H1 (cell line): Measurements from ENCODE around the gene SCN8A. TPM values are rescaled to one million over a fixed set of nuclear protein-coding genes. Genes with fewer than 3 reads are reported as not detected.

Experiments
- CTCF ChIA-PET: fragments of 300-600 bp; sonication (Branson Sonifier 250); formaldehyde crosslinking; loops from one replicate; lab custom pipeline; 2021; ENCODE audit not compliant: partially characterized antibody; lab: Charles Lee
- POLR2A ChIA-PET: fragments of 300-600 bp; sonication (Branson Sonifier 250); formaldehyde crosslinking; loops from one replicate; lab custom pipeline; 2021; ENCODE audit warnings: inconsistent platforms; ENCODE audit not compliant: partially characterized antibody; lab: Charles Lee
- DNase-seq, 2 experiments: peaks; one replicate each; pipeline versions ENCODE4 v3.0.0 to v3.0.0-alpha.2; 2010 to 2022; ENCODE audit warnings: low spot score in 2 of 2, low read depth in 1 of 2, mixed read lengths in 1 of 2
- FAIRE-seq: peaks from 2 replicates; lab custom pipeline; 2011; peaks lifted over from hg19 to GRCh38; lab: Jason Lieb, UNC
- H2AFZ ChIP-seq: 2 replicates; pipeline ENCODE4 v1.8.1; 2012; ENCODE audit warnings: low read length, inconsistent platforms
- H2AK5ac ChIP-seq: 2 replicates; pipeline ENCODE4 v1.6.1; 2013; ENCODE audit warnings: low read depth, low read length
- H2BK120ac ChIP-seq: replicated peaks from 2 replicates; pipeline ENCODE3; 2013; ENCODE audit warnings: low read depth, low read length, inconsistent platforms
- H2BK12ac ChIP-seq: 2 replicates; pipeline ENCODE4 v1.6.1; 2013; ENCODE audit warnings: low read depth, low read length
- H2BK15ac ChIP-seq: 2 replicates; pipeline ENCODE4 v1.6.1; 2013; ENCODE audit warnings: low read length
- H2BK20ac ChIP-seq: 2 replicates; pipeline ENCODE4 v1.6.1; 2013; ENCODE audit warnings: low read length
- H2BK5ac ChIP-seq: 2 replicates; pipeline ENCODE4 v1.6.1; 2013; ENCODE audit warnings: low read depth, low read length
- H3K14ac ChIP-seq: 2 replicates; pipeline ENCODE4 v1.6.1; 2013; ENCODE audit warnings: inconsistent platforms; ENCODE audit not compliant: insufficient read length
- H3K18ac ChIP-seq: 2 replicates; pipeline ENCODE4 v1.6.1; 2013; ENCODE audit warnings: low read length; ENCODE audit errors: extremely low read depth
- H3K23ac ChIP-seq: 2 replicates; pipeline ENCODE4 v1.6.1; 2013; ENCODE audit warnings: inconsistent platforms; ENCODE audit not compliant: insufficient read length
- H3K23me2 ChIP-seq: 2 replicates; pipeline ENCODE4 v1.6.1; 2013; ENCODE audit warnings: low read depth, low read length
- H3K27ac ChIP-seq: 2 replicates; pipeline ENCODE4 v1.6.1; 2011; ENCODE audit warnings: low read depth, low read length, inconsistent platforms
- H3K27me3 ChIP-seq, 4 experiments: replicated peaks in 1 of 4; 1 replicate in 1 of 4; 2 replicates in 3 of 4; pipeline versions ENCODE4 v1.6.1 to v1.8.1; 2011 to 2013; ENCODE audit warnings: low read length in 3 of 4, mild to moderate bottlenecking in 3 of 4, inconsistent platforms in 2 of 4, mixed read lengths in 2 of 4, moderate library complexity in 1 of 4; ENCODE audit not compliant: control insufficient read depth in 3 of 4, insufficient read depth in 3 of 4; ENCODE audit errors: extremely low read depth in 1 of 4
- H3K36me3 ChIP-seq, 4 experiments: 2 replicates each; pipeline versions ENCODE4 v1.6.1 to v1.8.1; 2011 to 2013; ENCODE audit warnings: mild to moderate bottlenecking in 4 of 4, low read length in 3 of 4, moderate library complexity in 2 of 4, control low read depth in 1 of 4, inconsistent platforms in 1 of 4; ENCODE audit not compliant: insufficient read depth in 4 of 4, control insufficient read depth in 2 of 4
- H3K4ac ChIP-seq: replicated peaks from 2 replicates; pipeline ENCODE3; 2013; ENCODE audit warnings: low read length, low read depth, mixed read lengths, inconsistent platforms; ENCODE audit not compliant: insufficient read length
- H3K4me1 ChIP-seq, 4 experiments: replicated peaks in 1 of 4; 1 replicate in 1 of 4; 2 replicates in 3 of 4; pipeline versions ENCODE4 v1.6.1 to v1.8.1; 2011 to 2013; ENCODE audit warnings: low read length in 3 of 4, inconsistent platforms in 2 of 4, mixed read lengths in 1 of 4; ENCODE audit not compliant: insufficient read depth in 4 of 4, control insufficient read depth in 3 of 4
- H3K4me2 ChIP-seq, 2 experiments: 2 replicates each; pipeline versions ENCODE4 v1.6.1 to v1.8.1; 2011 to 2013; ENCODE audit warnings: low read depth in 2 of 2, low read length in 2 of 2, control low read depth in 1 of 2, inconsistent platforms in 1 of 2, mild to moderate bottlenecking in 1 of 2; ENCODE audit not compliant: insufficient read depth in 1 of 2
- H3K4me3 ChIP-seq, 4 experiments: fragments of 200-600, 300-600 bp in 1 of 4; sonication (generic), shearing (Covaris generic), sonication (Bioruptor Twin) in 1 of 4; 2 replicates each; pipeline versions ENCODE4 v1.5.1 to v1.8.1; 2011 to 2016; ENCODE audit warnings: low read length in 4 of 4, low read depth in 3 of 4, control low read depth in 2 of 4, inconsistent platforms in 2 of 4, mild to moderate bottlenecking in 2 of 4, mixed read lengths in 1 of 4, moderate library complexity in 1 of 4; ENCODE audit not compliant: insufficient read depth in 2 of 4; ENCODE audit errors: extremely low read depth in 1 of 4
- H3K56ac ChIP-seq: replicated peaks from 2 replicates; pipeline ENCODE3; 2013; ENCODE audit warnings: low read depth, mild to moderate bottlenecking, mixed read lengths, low read length, inconsistent platforms; ENCODE audit not compliant: insufficient read length
- H3K79me1 ChIP-seq: 2 replicates; pipeline ENCODE4 v1.6.1; 2013; ENCODE audit warnings: low read depth, low read length, control low read depth
- H3K79me2 ChIP-seq, 2 experiments: 2 replicates each; pipeline versions ENCODE4 v1.6.1 to v1.8.1; 2012 to 2013; ENCODE audit warnings: low read length in 2 of 2, mild to moderate bottlenecking in 2 of 2, inconsistent platforms in 1 of 2; ENCODE audit not compliant: insufficient read depth in 2 of 2, control insufficient read depth in 1 of 2
- H3K9ac ChIP-seq, 4 experiments: replicated peaks in 1 of 4; 1 replicate in 1 of 4; 2 replicates in 3 of 4; pipeline versions ENCODE4 v1.6.1 to v1.8.1; 2011 to 2013; ENCODE audit warnings: low read depth in 3 of 4, low read length in 3 of 4, control low read depth in 2 of 4, mild to moderate bottlenecking in 2 of 4, moderate library complexity in 2 of 4, inconsistent platforms in 1 of 4; ENCODE audit errors: extremely low read depth in 1 of 4
- H3K9me3 ChIP-seq, 2 experiments: 2 replicates each; pipeline versions ENCODE4 v1.6.1 to v1.8.1; 2012 to 2013; ENCODE audit warnings: mild to moderate bottlenecking in 2 of 2, moderate library complexity in 2 of 2, control low read depth in 1 of 2, inconsistent platforms in 1 of 2, low read depth in 1 of 2, low read length in 1 of 2, mixed read lengths in 1 of 2; ENCODE audit not compliant: insufficient read depth in 2 of 2
- H4K20me1 ChIP-seq, 2 experiments: replicated peaks in 1 of 2; 2 replicates each; pipeline versions ENCODE3 to v1.8.1; 2011 to 2013; ENCODE audit warnings: inconsistent platforms in 2 of 2, low read length in 2 of 2, mild to moderate bottlenecking in 1 of 2; ENCODE audit not compliant: insufficient read depth in 2 of 2, control insufficient read depth in 1 of 2
- H4K5ac ChIP-seq: 2 replicates; pipeline ENCODE4 v1.6.1; 2013; ENCODE audit warnings: low read length, low read depth, mixed read lengths, inconsistent platforms; ENCODE audit not compliant: insufficient read length
- H4K8ac ChIP-seq: 2 replicates; pipeline ENCODE4 v1.8.0; 2013; ENCODE audit warnings: mild to moderate bottlenecking, moderate library complexity, low read length, inconsistent platforms; ENCODE audit not compliant: insufficient read depth; ENCODE audit errors: extremely low read depth
- H4K91ac ChIP-seq: replicated peaks from 2 replicates; pipeline ENCODE3; 2013; ENCODE audit warnings: low read length, mixed read lengths, inconsistent platforms; ENCODE audit not compliant: insufficient read length
- ATF2 ChIP-seq: IDR thresholded peaks from 2 replicates; pipeline ENCODE4 v1.6.1; 2012; ENCODE audit warnings: low read length, inconsistent platforms
- CTBP2 ChIP-seq: IDR thresholded peaks from 2 replicates; pipeline ENCODE4 v1.7.0; 2011; ENCODE audit warnings: borderline replicate concordance, mild to moderate bottlenecking, moderate library complexity, mixed read lengths, low read length; ENCODE audit not compliant: insufficient read depth, insufficient read length
- MAFK ChIP-seq: IDR thresholded peaks from 2 replicates; pipeline ENCODE4 v1.6.1; 2012; ENCODE audit warnings: low read depth, mild to moderate bottlenecking, improper control_type of control experiment, low read length
- WGBS, 2 experiments: shearing (Covaris generic) in 1 of 2; methylation state at CpG; one replicate each; pipeline versions ENCODE4 v1.1.6 to v1.1.7; 2013 to 2015; ENCODE audit warnings: low lambda C conversion rate in 2 of 2, mixed read lengths in 2 of 2, inconsistent platforms in 1 of 2, low coverage in 1 of 2, missing lambda C conversion rate in 1 of 2; ENCODE audit not compliant: insufficient replicate concordance in 2 of 2, insufficient coverage in 1 of 2, insufficient read length in 1 of 2; ENCODE audit errors: extremely low coverage in 1 of 2, missing lambda C conversion rate in 1 of 2; 5-methylcytosine and 5-hydroxymethylcytosine counted together
- polyA plus RNA-seq, 7 experiments: library from polyadenylated mRNA; depleted of rRNA in 3 of 7; stranded (reverse) in 5 of 7; unstranded in 2 of 7; fragments of >200 nt in 5 of 7; fragments of 200-250 nt in 2 of 7; gene quantifications; 1 replicate in 5 of 7; 2 replicates in 1 of 7; 4 replicates in 1 of 7; pipeline versions ENCODE4 v1.2.1 to v1.2.3, GENCODE V29; 2011 to 2013; ENCODE audit warnings: missing spikeins in 2 of 7, mixed read lengths in 2 of 7
- total RNA-seq: library from RNA; stranded (reverse); fragmentation: NEBNext Ultra II Directional; extraction: Animal tissue kit (Norgen Biotek cat#: 25700); gene quantifications from 2 replicates; pipeline ENCODE4 v1.2.1, GENCODE V29; 2021

Gene SCN8A
- total and polyA plus RNA-seq, 2 of the 8 experiments (the other 6 are each of a cell fraction or from before 2014, with no cell fraction given), result 6.3 to 10.7 TPM

- H3K9ac ChIP-seq, result no peak overlapping the region
- no peak overlapping the region for H2AFZ ChIP-seq
- no peak overlapping the region for H3K4ac ChIP-seq
- no peak overlapping the region for H2BK15ac ChIP-seq
- DNase-seq (no peak), FAIRE-seq (no peak)
- H2BK20ac ChIP-seq, result no peak overlapping the region
- 91 to 100% methylated on average over 1 to 9 of the region's 9 CpGs for WGBS, 2 experiments
- H3K14ac ChIP-seq, result no peak overlapping the region
- no peaks in the 10 kb centered on the region for H3K79me2 ChIP-seq
- H3K23me2 ChIP-seq, result peaks cover 2% of the 10 kb centered on the region; the same call in 1 of the 2 replicates
- H3K27ac ChIP-seq, result no peak overlapping the region
- no peak overlapping the region for H3K4me2 ChIP-seq
- no peak overlapping the region for H4K5ac ChIP-seq
- no peak overlapping the region for H3K4me3 ChIP-seq
- H4K20me1 ChIP-seq, result no peaks in the 10 kb centered on the region
- H2BK120ac ChIP-seq, result no peak overlapping the region
- no peaks in the 10 kb centered on the region for H3K9me3 ChIP-seq
- H3K56ac ChIP-seq, result no peak overlapping the region
- H4K8ac ChIP-seq, result no peak overlapping the region
- H3K79me1 ChIP-seq, result no peaks in the 10 kb centered on the region
- H3K18ac ChIP-seq, result no peak overlapping the region
- peak; percentile 30; the same call in 1 of the 2 replicates for TF ChIP-seq MAFK
- TF ChIP-seq ATF2, result no peak
- TF ChIP-seq CTBP2, result no peak
- H2BK5ac ChIP-seq, result no peak overlapping the region
- no peak overlapping the region for H4K91ac ChIP-seq
- POLR2A ChIA-PET, result interaction anchor here (1.6 kb wide), 1 partner anchor 11 kb away, joined by 4 read pairs; no protein-coding TSS in a partner anchor
- H2BK12ac ChIP-seq, result no peak overlapping the region
- peaks cover 0 to 6% (median 2%) of the 10 kb centered on the region in 4 experiments; a peak in 1 of 7 replicates for H3K4me1 ChIP-seq
- no peaks in the 10 kb centered on the region for H3K36me3 ChIP-seq
- H3K27me3 ChIP-seq, result no peaks in the 10 kb centered on the region; a peak in 1 of 7 replicates
- H3K23ac ChIP-seq, result no peak overlapping the region
- H2AK5ac ChIP-seq, result no peak overlapping the region
- CTCF ChIA-PET, result interaction anchor here (1.0 to 1.6 kb wide), 5 partner anchors 7 to 254 kb away, joined by 3 to 8 read pairs (median 5); no protein-coding TSS in a partner anchor
These were observed 84.2 kb downstream of the SCN8A start for GRCh38 chr12:51675071-51675803.
